HepG2 (cell line): ENCODE measurements around the gene CAPN12. TPM values are rescaled to one million over a fixed set of nuclear protein-coding genes. Genes with fewer than 3 reads are reported as not detected.
A peak's percentile ranks its signal among the peaks of the same experiment; 100 is the strongest.

ENCODE experiments used
- DMTF1 ChIP-seq: sonication (generic); formaldehyde crosslinking; IDR thresholded peaks from 2 replicates; pipeline ENCODE4 v1.4.0; 2020; ENCODE audit warnings: mild to moderate bottlenecking, missing genetic modification reagents
- EHMT2 ChIP-seq: fragments of 200-600 bp; sonication (generic); IDR thresholded peaks from 2 replicates; pipeline ENCODE4 v1.7.0; 2017; ENCODE audit warnings: antibody characterized with exemption, low read depth, low read length, borderline replicate concordance
- GATAD2A ChIP-seq: IDR thresholded peaks from 2 replicates; pipeline ENCODE4 v1.6.1; 2016
- HINFP ChIP-seq: sonication (generic); formaldehyde crosslinking; IDR thresholded peaks from 2 replicates; pipeline ENCODE4 v1.4.0; 2020; ENCODE audit warnings: low read depth, mild to moderate bottlenecking, missing genetic modification reagents
- IKZF5 ChIP-seq: IDR thresholded peaks from 2 replicates; pipeline ENCODE4 v1.6.1; 2018; ENCODE audit warnings: missing genetic modification reagents, mild to moderate bottlenecking, missing compliant biosample characterization
- IRF1 ChIP-seq: sonication (generic); formaldehyde crosslinking; IDR thresholded peaks from 2 replicates; pipeline ENCODE4 v1.4.0; 2020; ENCODE audit warnings: low read depth, mild to moderate bottlenecking, missing genetic modification reagents
- MAF1 ChIP-seq: sonication (generic); formaldehyde crosslinking; IDR thresholded peaks from 2 replicates; pipeline ENCODE4 v1.5.0; 2020; ENCODE audit warnings: missing genetic modification reagents, borderline replicate concordance
- MED1 ChIP-seq: sonication (generic); formaldehyde crosslinking; IDR thresholded peaks from 2 replicates; pipeline ENCODE4 v1.4.0; 2020; ENCODE audit warnings: missing genetic modification reagents
- MTF2 ChIP-seq: sonication (generic); formaldehyde crosslinking; IDR thresholded peaks from 2 replicates; pipeline ENCODE4 v1.5.0; 2020; ENCODE audit warnings: missing genetic modification reagents, borderline replicate concordance
- NFE2 ChIP-seq: sonication (generic); formaldehyde crosslinking; IDR thresholded peaks from 2 replicates; pipeline ENCODE4 v1.4.0; 2020; ENCODE audit warnings: missing genetic modification reagents
- RAD21 ChIP-seq: fragments of 450-650 bp; formaldehyde crosslinking; IDR thresholded peaks from 2 replicates; pipeline ENCODE4 v1.5.0; 2020; ENCODE audit warnings: mild to moderate bottlenecking
- SMC3 ChIP-seq: IDR thresholded peaks from 2 replicates; pipeline ENCODE4 v1.6.1; 2011; ENCODE audit warnings: low read length, improper control_type of control experiment
- TCF7 ChIP-seq: sonication (generic); IDR thresholded peaks from 2 replicates; pipeline ENCODE4 v1.6.1; 2016; ENCODE audit warnings: antibody characterized with exemption, low read depth
- TGIF2 ChIP-seq: IDR thresholded peaks from 2 replicates; pipeline ENCODE4 v1.6.1; 2016; ENCODE audit warnings: control low read depth, missing compliant biosample characterization
- TOE1 ChIP-seq: sonication (generic); formaldehyde crosslinking; IDR thresholded peaks from 2 replicates; pipeline ENCODE4 v1.4.0; 2020; ENCODE audit warnings: mild to moderate bottlenecking, missing genetic modification reagents
- ZGPAT ChIP-seq: IDR thresholded peaks from 2 replicates; pipeline ENCODE4 v1.6.1; 2016; ENCODE audit warnings: mild to moderate bottlenecking
- ZNF280D ChIP-seq: sonication (generic); formaldehyde crosslinking; IDR thresholded peaks from 2 replicates; pipeline ENCODE4 v1.5.1; 2020; ENCODE audit warnings: mild to moderate bottlenecking, missing genetic modification reagents
- ZNF451 ChIP-seq: sonication (generic); formaldehyde crosslinking; IDR thresholded peaks from 2 replicates; pipeline ENCODE4 v1.5.0; 2020; ENCODE audit warnings: mild to moderate bottlenecking, missing genetic modification reagents
- ZNF670 ChIP-seq: sonication (generic); formaldehyde crosslinking; IDR thresholded peaks from 2 replicates; pipeline ENCODE4 v1.8.0; 2022; ENCODE audit warnings: mild to moderate bottlenecking, missing genetic modification reagents, borderline replicate concordance
- polyA plus RNA-seq, 8 experiments: library from polyadenylated mRNA; depleted of rRNA in 3 of 8; stranded (reverse) in 7 of 8; unstranded in 1 of 8; fragments of >200 nt; fragmentation: Illumina TruSeq in 4 of 8; extraction: Trizol in 4 of 8; gene quantifications; 2 replicates each; pipeline versions ENCODE4 v1.2.1 to v1.2.3, GENCODE V29; 2011 to 2016; ENCODE audit warnings: low read depth in 4 of 8, missing spikeins in 1 of 8, mixed read lengths in 1 of 8; ENCODE audit not compliant: insufficient read depth in 1 of 8
- total RNA-seq, 5 experiments: library from RNA; depleted of rRNA; stranded (reverse); fragments of >200 nt; fragmentation: Illumina TruSeq; extraction: Trizol; gene quantifications; 2 replicates each; pipeline ENCODE4 v1.2.3, GENCODE V29; 2016; ENCODE audit warnings: low read depth in 1 of 5

Gene CAPN12
- total and polyA plus RNA-seq, 2 of the 13 experiments (the other 11 are each of a cell fraction or from before 2014, with no cell fraction given), result 1.6 to 13.6 TPM

- peak; percentile 31; the same call in 1 of the 2 replicates for TF ChIP-seq IKZF5 (CRISPR knock-in tag)
- TF ChIP-seq MTF2 (CRISPR knock-in tag), result no peak
- TF ChIP-seq EHMT2, result no peak
- TF ChIP-seq TOE1 (CRISPR knock-in tag), result no peak
- peak; percentile 57 for TF ChIP-seq TCF7
- TF ChIP-seq IRF1 (CRISPR knock-in tag), result no peak
- 0 out of 2 replicates have a peak, but pooled peaks have one; percentile 45 for TF ChIP-seq DMTF1 (CRISPR knock-in tag)
- TF ChIP-seq ZNF280D, result no peak
- TF ChIP-seq RAD21 (CRISPR knock-in tag), result no peak
- 0 out of 2 replicates have a peak, but pooled peaks have one; percentile 29 for TF ChIP-seq SMC3
- no peak for TF ChIP-seq ZNF451 (CRISPR knock-in tag)
- TF ChIP-seq ZGPAT (CRISPR knock-in tag), result 0 out of 2 replicates have a peak, but pooled peaks have one; percentile 36
- TF ChIP-seq ZNF670 (CRISPR knock-in tag), result no peak
- TF ChIP-seq GATAD2A (CRISPR knock-in tag), result peak; percentile 81
- no peak for TF ChIP-seq TGIF2 (CRISPR knock-in tag)
- 0 out of 2 replicates have a peak, but pooled peaks have one; percentile 41 for TF ChIP-seq HINFP (CRISPR knock-in tag)
- no peak for TF ChIP-seq MAF1 (CRISPR knock-in tag)
- peak; percentile 43; the same call in 1 of the 2 replicates for TF ChIP-seq MED1 (CRISPR knock-in tag)
- no peak for TF ChIP-seq NFE2
Observed at GRCh38 chr19:38685666-38686529, 58.4 kb downstream of the CAPN12 start (continued).
